NCI-H2227 treated with DMSO at 0.1 percent for 48 hours (cell line): ENCODE results near the gene CLMN.
A peak's percentile ranks its signal among the peaks of the same experiment; 100 is the strongest.

Experiments
- DNase-seq: peaks from one replicate; lab custom pipeline; 2025; lab: John Stamatoyannopoulos, UW

CLMN gene

GRCh38 chr14:95344536-95344935 is 24.8 kb upstream of the CLMN start:
- DNase-seq, result no peak

- DNase-seq, result no peak
Measured at GRCh38 chr14:95341564-95341963, 21.9 kb upstream of the CLMN start.

GRCh38 chr14:95341115-95341514 is 21.4 kb upstream of the CLMN start:
- no peak for DNase-seq

- DNase-seq, result no peak
Measured at GRCh38 chr14:95340201-95340697, 20.5 kb upstream of the CLMN start.

GRCh38 chr14:95339301-95339865 is 19.7 kb upstream of the CLMN start:
- DNase-seq, result no peak

GRCh38 chr14:95338436-95338835 is 18.7 kb upstream of the CLMN start:
- no peak for DNase-seq

- peak; percentile 65 for DNase-seq
Measured at GRCh38 chr14:95337041-95337595, 17.4 kb upstream of the CLMN start.

GRCh38 chr14:95336192-95336760 is 16.6 kb upstream of the CLMN start:
- DNase-seq, result no peak

GRCh38 chr14:95335071-95335470 is 15.4 kb upstream of the CLMN start:
- no peak for DNase-seq

GRCh38 chr14:95334044-95334443 is 14.3 kb upstream of the CLMN start:
- DNase-seq, result no peak

- no peak for DNase-seq
Measured at GRCh38 chr14:95332641-95333040, 12.9 kb upstream of the CLMN start.

- DNase-seq, result no peak
Measured at GRCh38 chr14:95331708-95332408, 12.2 kb upstream of the CLMN start.

- no peak for DNase-seq
Measured at GRCh38 chr14:95330591-95331370, 11.1 kb upstream of the CLMN start.

- no peak for DNase-seq
Measured at GRCh38 chr14:95329941-95330340, 10.2 kb upstream of the CLMN start.

GRCh38 chr14:95328729-95329503 is 9.2 kb upstream of the CLMN start:
- DNase-seq, result no peak

- no peak for DNase-seq
Measured at GRCh38 chr14:95327558-95328374, 8.1 kb upstream of the CLMN start.

GRCh38 chr14:95326987-95327386 is 7.3 kb upstream of the CLMN start:
- no peak for DNase-seq

GRCh38 chr14:95323917-95324316 is 4.2 kb upstream of the CLMN start:
- DNase-seq, result no peak

GRCh38 chr14:95323361-95323760 is 3.7 kb upstream of the CLMN start:
- no peak for DNase-seq

- no peak for DNase-seq
Measured at GRCh38 chr14:95322651-95323050, 2.9 kb upstream of the CLMN start.
